GM19238 (cell line): ENCODE results near the gene STKLD1.
"Not testable (repeated sequence)": the region's sequence is repeated elsewhere in the genome, so short reads cannot be mapped to it uniquely, and the experiment has no call there.

ENCODE experiments used
- DNase-seq: peaks from one replicate; pipeline ENCODE4 v3.0.0; 2011; ENCODE audit warnings: low spot score; ENCODE audit not compliant: insufficient read length

Gene STKLD1

DNA sequence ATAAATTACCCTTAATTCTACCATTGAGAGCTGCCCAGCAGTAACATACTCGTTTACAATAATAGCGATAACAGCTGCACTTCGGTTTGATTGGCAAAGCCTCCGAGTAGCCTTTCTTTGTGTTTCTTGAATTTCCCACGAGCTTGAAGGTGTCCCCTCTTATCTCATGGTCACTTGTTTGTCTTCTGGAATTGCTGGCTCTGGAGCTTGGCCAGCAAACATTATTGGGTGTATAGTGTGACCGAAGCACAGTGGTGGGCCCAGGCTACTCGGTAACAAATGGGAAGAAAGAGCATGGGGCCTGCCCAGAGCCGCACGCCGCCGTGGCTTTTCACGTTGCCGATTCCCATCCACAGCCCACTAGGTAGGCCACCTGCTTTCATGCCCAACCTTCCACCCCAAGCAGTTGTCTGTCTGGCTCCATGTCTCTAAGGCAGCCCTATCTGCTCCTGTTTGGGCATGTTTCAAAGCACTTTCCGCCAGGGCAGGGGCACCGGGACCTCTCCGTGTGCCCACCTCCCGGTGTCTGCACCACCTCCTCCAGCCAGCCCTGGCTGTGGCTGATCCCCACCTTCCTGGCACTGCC lies 8.7 kb downstream of the STKLD1 start:
- DNase-seq, result no peak

DNA sequence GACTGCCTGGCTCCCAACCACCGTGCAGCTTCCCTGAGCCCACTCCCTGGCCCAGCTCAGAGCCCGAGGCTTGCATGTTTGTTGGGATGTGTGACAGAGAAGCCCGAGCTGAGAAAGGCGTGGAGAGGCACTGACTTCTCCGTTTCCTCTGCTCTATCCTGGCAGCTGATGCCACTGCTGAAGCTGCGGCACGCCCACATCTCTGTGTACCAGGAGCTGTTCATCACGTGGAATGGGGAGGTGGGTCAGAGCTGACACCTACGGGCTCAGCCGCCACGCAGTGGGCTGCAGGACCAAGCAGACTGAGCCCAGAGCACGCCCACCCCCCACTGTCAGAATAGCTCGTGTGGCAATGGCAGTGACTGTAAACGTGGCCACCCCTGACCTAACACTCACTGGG lies 9.3 kb downstream of the STKLD1 start:
- no peak for DNase-seq

DNA sequence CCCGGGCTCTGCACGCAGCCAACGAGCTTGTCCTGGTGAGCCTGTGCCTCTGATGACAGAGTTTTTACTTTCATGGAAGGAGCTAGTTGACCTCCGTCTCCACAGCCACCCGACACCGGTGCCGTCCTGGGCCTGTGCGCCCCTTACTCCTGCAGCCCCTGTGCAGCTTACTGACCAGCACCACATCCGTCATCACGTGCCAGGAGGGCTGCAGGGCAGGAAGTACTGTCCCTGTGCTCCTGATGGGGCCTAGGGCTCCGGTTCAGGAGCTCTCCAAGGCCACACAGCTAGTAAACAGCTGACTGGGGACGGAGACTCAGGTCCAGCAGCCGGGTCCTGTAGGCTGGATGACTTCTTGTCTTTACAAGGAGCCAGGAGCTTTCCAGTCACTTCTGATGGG lies 10.2 kb downstream of the STKLD1 start:
- no peak for DNase-seq

GRCh38 chr9:133387680-133388079 lies 11.5 kb downstream of the STKLD1 start:
- no peak for DNase-seq

GRCh38 chr9:133389025-133389557 lies 12.9 kb downstream of the STKLD1 start:
- no peak for DNase-seq

GRCh38 chr9:133389562-133389961 lies 13.4 kb downstream of the STKLD1 start:
- DNase-seq, result no peak

DNA sequence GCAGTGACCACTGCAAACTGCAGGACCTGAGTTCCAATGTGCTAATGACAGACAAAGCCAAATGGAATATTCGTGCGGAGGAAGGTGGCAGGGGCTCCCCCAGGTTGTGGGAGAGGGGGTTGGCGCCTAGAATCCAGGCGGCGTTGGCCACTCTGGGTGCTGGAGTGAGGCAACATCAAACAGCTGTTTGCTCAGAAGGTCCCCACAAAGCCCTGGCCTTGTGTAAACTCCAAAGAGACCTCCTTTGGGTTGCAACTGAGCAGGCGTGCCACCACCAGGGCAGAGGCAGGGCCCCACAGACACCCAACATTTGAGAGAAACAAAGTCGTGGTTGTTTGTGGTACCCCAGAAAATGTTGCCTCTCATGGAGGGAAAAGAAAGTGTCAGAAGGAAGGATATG lies 14.5 kb downstream of the STKLD1 start:
- DNase-seq, result no peak

GRCh38 chr9:133391449-133391848 lies 15.3 kb downstream of the STKLD1 start:
- not testable (repeated sequence) for DNase-seq

DNA sequence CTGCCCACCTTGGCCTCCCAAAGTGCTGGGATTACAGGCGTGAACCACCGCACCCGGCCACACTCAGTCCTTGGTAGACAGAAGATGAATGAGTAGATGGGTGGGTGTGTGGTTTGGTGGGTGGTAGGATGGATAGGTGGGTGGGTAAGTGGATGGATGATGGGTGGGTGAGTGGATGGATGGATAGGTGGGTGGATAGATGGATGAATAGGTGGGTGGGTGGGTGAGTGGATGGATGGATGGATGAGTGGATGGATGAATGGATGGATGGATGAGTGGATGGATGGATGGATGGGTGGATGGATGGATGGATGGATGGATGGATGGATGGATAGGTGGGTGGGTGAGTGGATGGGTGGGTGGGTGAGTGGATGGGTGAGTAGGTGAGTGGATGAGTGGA lies 16.1 kb downstream of the STKLD1 start:
- not testable (repeated sequence) for DNase-seq

DNA sequence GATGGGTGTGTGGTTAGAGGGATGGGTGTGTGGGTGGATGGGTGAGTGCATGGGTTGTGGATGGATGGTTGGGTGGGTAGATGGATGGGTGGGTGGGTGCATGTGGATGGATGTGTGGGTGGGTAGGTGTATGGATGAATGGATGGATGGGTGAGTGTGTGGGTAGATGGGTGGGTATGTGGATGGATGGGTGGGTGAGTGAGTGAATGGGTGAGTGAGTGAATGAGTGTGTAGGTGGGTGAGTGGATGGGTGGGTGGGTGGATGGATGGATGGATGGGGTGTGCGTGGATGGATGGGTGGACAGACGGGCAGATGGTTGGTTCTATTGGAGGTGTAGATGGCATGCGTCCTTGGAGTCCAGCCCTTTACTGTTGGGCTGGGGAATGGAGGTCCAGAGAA lies 17.2 kb downstream of the STKLD1 start:
- DNase-seq, result no peak

DNA sequence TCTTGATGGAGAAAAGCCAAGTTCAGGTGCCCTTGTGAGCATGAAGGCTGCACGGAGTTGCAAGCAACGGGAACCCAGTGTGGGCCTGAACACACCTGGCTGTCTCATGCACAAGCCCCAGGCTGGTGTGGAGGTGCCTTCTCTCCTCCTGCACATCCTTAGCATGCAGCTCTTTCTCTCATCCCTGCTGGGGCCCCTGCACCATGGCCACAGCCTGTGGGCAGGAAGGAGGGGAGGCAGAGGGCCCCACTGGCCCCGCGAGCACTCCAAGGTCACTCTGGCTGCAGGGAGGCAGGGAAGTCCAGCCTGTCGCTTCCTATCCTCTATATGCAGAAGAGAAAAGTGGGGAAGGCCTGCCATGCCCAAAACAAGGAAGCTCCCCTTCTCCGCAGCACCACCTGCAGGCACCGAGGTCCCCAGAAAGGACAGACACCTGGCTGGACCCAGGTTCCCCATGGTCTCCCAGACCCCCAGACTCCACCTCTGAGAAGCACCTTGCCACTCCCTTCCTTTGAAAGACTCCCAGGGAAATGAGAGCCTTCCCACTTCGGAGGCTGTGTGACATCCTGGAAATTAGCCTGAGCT lies 18.6 kb downstream of the STKLD1 start:
- DNase-seq, result no peak

DNA sequence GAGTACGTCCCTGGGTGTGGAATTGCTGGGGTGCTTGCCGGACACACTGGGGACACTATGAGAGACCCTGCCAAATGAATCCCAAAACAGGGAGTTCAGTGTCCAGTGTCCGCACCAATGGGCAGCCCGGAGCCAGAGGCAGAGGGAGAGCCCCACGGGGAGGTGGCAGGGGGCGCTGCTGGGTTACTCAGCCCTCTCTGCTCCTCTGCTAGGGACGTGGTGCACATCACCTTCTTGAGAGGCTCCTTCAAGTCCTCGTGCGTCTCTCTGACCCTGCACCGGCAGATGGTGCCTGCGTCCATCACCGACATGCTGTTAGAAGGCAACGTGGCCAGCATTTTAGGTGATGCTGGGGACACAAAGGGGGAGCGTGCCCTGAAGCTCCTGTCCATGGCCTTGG lies 20.8 kb downstream of the STKLD1 start:
- DNase-seq, result no peak

- DNase-seq, result no peak
Observed at GRCh38 chr9:133397370-133397769, 21.2 kb downstream of the STKLD1 start.

- no peak for DNase-seq
Observed at GRCh38 chr9:133397895-133398294, 21.7 kb downstream of the STKLD1 start.

DNA sequence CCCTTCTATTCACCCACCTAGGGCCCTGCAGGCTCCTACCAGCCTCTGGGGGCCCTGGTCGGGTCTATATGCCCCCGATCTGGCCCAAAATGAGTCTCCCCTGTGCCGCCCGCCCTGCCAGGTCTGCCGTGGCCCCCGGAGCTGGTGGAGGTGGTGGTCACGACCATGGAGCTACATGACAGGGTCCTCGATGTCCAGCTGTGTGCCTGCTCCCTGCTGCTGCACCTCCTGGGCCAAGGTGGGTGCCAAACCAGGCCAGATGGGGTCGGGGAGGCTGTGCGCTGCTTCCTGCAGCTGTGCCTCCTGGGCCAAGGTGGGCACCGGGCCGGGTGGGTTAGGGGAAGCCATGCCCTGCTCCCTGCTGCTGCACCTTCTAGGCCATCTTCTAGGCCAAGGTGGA lies 24.1 kb downstream of the STKLD1 start:
- no peak for DNase-seq

DNA sequence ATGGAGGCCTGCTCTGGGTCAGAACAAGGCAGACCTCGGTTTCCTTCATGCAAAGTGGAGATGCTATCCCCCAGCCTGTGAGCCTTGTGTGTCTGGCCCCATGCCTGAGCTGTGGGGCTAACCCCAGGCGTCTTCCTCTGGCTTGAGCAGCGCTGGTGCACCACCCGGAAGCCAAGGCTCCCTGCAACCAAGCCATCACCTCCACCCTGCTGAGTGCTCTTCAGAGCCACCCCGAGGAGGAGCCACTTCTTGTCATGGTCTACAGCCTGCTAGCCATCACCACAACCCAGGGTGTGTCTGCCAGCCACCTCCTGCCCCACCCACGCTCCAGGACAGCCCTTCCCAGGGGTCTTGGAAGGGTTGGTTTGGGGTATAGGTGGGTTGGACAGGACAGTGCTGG lies 25.4 kb downstream of the STKLD1 start:
- DNase-seq, result no peak

DNA sequence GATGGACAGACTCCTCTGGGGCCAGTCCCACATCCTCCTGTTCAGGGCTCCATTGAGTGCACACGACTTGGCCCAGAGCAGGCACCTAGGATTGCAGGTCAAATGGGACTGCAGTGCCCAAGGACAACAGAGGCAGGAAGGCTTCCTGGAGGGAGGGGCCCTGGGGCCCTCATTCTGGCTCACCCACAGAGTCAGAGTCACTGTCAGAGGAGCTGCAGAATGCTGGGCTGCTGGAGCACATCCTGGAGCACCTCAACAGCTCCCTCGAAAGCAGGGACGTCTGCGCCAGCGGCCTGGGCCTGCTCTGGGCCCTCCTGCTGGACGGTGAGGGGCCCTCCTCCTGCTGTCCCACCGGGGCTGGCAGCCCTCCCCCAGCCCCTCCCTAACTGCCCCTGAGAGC lies 26.5 kb downstream of the STKLD1 start:
- DNase-seq, result no peak

- no peak for DNase-seq
Observed at GRCh38 chr9:133403766-133404453, 27.7 kb downstream of the STKLD1 start.

- no peak for DNase-seq
Observed at GRCh38 chr9:133404454-133405002, 28.4 kb downstream of the STKLD1 start.

DNA sequence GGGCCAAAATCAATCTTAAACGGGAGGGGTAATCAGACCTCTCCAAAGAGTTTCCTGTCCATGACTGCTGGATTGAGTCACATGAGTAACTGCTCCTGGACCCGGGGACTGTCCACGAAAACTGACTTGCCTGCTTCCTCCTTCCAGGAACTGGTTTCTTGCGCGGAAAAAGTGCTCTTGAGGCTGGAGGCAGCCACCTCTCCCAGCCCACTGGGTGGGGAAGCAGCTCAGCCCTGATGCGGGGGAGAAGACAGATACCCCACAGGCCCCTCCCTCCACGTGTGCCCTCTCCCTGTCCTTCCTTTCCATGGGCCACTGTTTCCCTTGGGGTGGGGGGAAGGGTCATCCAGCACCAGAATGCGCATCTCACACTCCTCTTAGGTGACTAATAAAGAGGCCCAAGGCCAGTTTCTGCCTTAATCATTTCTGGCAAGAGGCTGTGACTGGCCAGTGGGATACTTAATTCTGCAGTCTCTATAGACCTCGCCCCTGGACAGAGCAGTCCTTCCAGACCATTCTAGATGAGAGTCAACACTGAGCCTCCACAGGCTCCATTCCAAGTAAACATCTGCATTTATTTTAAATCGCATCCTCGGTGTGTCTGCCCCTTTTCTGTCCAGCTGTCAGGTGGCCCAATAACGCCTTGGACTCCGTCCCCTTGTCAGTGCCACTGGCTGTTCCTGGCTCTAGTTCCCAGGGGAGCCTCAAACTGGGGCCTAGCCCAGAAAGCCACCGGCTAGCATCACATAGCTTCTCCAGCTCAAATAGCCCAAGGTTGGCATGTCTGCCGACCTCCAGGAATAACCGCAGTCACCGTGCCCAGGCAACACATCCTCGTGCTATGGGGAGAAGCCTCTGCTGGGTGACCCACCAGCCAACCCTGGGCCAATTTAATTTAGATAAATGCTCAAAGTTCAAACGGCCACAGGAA lies 29.6 kb downstream of the STKLD1 start:
- DNase-seq, result no peak
